SK-N-MC (cell line): ENCODE measurements around the gene CTTNBP2NL.
"Not testable (repeated sequence)": the region's sequence is repeated elsewhere in the genome, so short reads cannot be mapped to it uniquely, and the experiment has no call there.

Experiments
- DNase-seq: peaks from one replicate; pipeline ENCODE4 v3.0.0-alpha.2; 2011; ENCODE audit warnings: low read depth, low spot score
- H3K27ac ChIP-seq: fragments of 200-600 bp; sonication (generic); 2 replicates; pipeline ENCODE4 v1.5.1; 2016; ENCODE audit warnings: mixed run types
- H3K36me3 ChIP-seq: fragments of 200-600 bp; sonication (generic); 2 replicates; pipeline ENCODE4 v1.6.1; 2017; ENCODE audit warnings: antibody characterized with exemption, low read length, mixed read lengths; ENCODE audit not compliant: insufficient read depth
- H3K4me3 ChIP-seq: fragments of 200-600 bp; sonication (generic); 2 replicates; pipeline ENCODE4 v1.5.1; 2016
- H3K9ac ChIP-seq: fragments of 200-600 bp; sonication (generic); 2 replicates; pipeline ENCODE4 v1.8.0; 2017; ENCODE audit warnings: mixed run types, mixed read lengths; ENCODE audit not compliant: insufficient read length
- H3K9me3 ChIP-seq: fragments of 200-600 bp; sonication (generic); 2 replicates; pipeline ENCODE4 v1.6.1; 2017; ENCODE audit warnings: low read depth, mild to moderate bottlenecking, antibody characterized with exemption, low read length, moderate library complexity, mixed read lengths
- EZH2 ChIP-seq: fragments of 200-600 bp; sonication (generic); IDR thresholded peaks from one replicate; pipeline ENCODE4 v1.6.1; 2017; ENCODE audit warnings: antibody characterized with exemption
- FOXP2 ChIP-seq: optimal IDR thresholded peaks from 2 replicates; pipeline ENCODE3; 2011; ENCODE audit warnings: mild to moderate bottlenecking, moderate library complexity; ENCODE audit not compliant: insufficient read depth; ENCODE audit errors: extremely low read length, control extremely low read depth
- POLR2AphosphoS5 ChIP-seq: IDR thresholded peaks from 2 replicates; pipeline ENCODE4 v1.6.1; 2012; ENCODE audit warnings: mild to moderate bottlenecking, low read depth, low read length, borderline replicate concordance

CTTNBP2NL gene

GRCh38 chr1:112390775-112391602 lies 5.0 kb upstream of the CTTNBP2NL start:
- TF ChIP-seq EZH2 (no peak), FOXP2 (no peak), POLR2AphosphoS5 (no peak; the same call in 1 of the 2 replicates)
- Histone ChIP-seq H3K9ac (no peak overlapping the region), H3K27ac (no peak overlapping the region), H3K36me3 (no peaks in the 10 kb centered on the region), H3K9me3 (no peaks in the 10 kb centered on the region), H3K4me3 (peak overlapping the region; percentile 78)
- peak; percentile 77 for DNase-seq

- no peak overlapping the region for H3K9ac ChIP-seq
- H3K36me3 ChIP-seq = no peaks in the 10 kb centered on the region
- peak overlapping the region; percentile 78; the same call in 1 of the 2 replicates for H3K4me3 ChIP-seq
- no peak for TF ChIP-seq EZH2
- no peaks in the 10 kb centered on the region for H3K9me3 ChIP-seq
- H3K27ac ChIP-seq = no peak overlapping the region
- no peak for DNase-seq
Observed at GRCh38 chr1:112391603-112391940, 4.4 kb upstream of the CTTNBP2NL start.

GRCh38 chr1:112393631-112393974 lies 2.4 kb upstream of the CTTNBP2NL start:
- TF ChIP-seq POLR2AphosphoS5 = no peak
- TF ChIP-seq FOXP2 = no peak
- no peak for TF ChIP-seq EZH2
- DNase-seq = no peak
- H3K36me3 ChIP-seq = no peaks in the 10 kb centered on the region
- H3K27ac ChIP-seq = no peak overlapping the region
- H3K4me3 ChIP-seq = no peak overlapping the region
- no peaks in the 10 kb centered on the region for H3K9me3 ChIP-seq
- no peak overlapping the region for H3K9ac ChIP-seq

GRCh38 chr1:112394743-112395062 lies 1.3 kb upstream of the CTTNBP2NL start:
- Histone ChIP-seq H3K9me3 (no peaks in the 10 kb centered on the region), H3K9ac (no peak overlapping the region), H3K4me3 (no peak overlapping the region), H3K27ac (no peak overlapping the region), H3K36me3 (no peaks in the 10 kb centered on the region)
- TF ChIP-seq POLR2AphosphoS5 = no peak
- TF ChIP-seq EZH2 = no peak
- TF ChIP-seq FOXP2 = no peak
- no peak for DNase-seq

- Histone ChIP-seq H3K9me3 (no peaks in the 10 kb centered on the region), H3K27ac (peak overlapping the region; percentile 78), H3K36me3 (no peaks in the 10 kb centered on the region), H3K9ac (peak overlapping the region; percentile 87), H3K4me3 (peak overlapping the region; percentile 88)
- TF ChIP-seq EZH2 (no peak), POLR2AphosphoS5 (no peak), FOXP2 (no peak)
- no peak for DNase-seq
Observed at GRCh38 chr1:112395256-112395820, 676 bp upstream of the CTTNBP2NL start.

GRCh38 chr1:112396653-112397471 lies 848 bp downstream of the CTTNBP2NL start:
- Histone ChIP-seq H3K36me3 (no peaks in the 10 kb centered on the region), H3K4me3 (peak overlapping the region; percentile 88), H3K9me3 (no peaks in the 10 kb centered on the region), H3K27ac (no peak overlapping the region), H3K9ac (peak overlapping the region; percentile 79)
- no peak for TF ChIP-seq POLR2AphosphoS5
- no peak for TF ChIP-seq FOXP2
- no peak for TF ChIP-seq EZH2
- no peak for DNase-seq

- Histone ChIP-seq H3K36me3 (no peaks in the 10 kb centered on the region), H3K9me3 (no peaks in the 10 kb centered on the region), H3K4me3 (no peak overlapping the region), H3K27ac (no peak overlapping the region), H3K9ac (no peak overlapping the region)
- no peak for DNase-seq
- TF ChIP-seq FOXP2 = no peak
- TF ChIP-seq EZH2 = no peak
- TF ChIP-seq POLR2AphosphoS5 = no peak
Observed at GRCh38 chr1:112397841-112398240, 1.8 kb downstream of the CTTNBP2NL start.

GRCh38 chr1:112399456-112399855 lies 3.4 kb downstream of the CTTNBP2NL start:
- TF ChIP-seq EZH2 (no peak), FOXP2 (no peak), POLR2AphosphoS5 (no peak)
- no peak overlapping the region for H3K4me3 ChIP-seq
- no peak overlapping the region for H3K9ac ChIP-seq
- H3K36me3 ChIP-seq = peaks cover 4% of the 10 kb centered on the region; the same call in 1 of the 2 replicates
- no peak overlapping the region for H3K27ac ChIP-seq
- no peaks in the 10 kb centered on the region for H3K9me3 ChIP-seq
- DNase-seq = no peak

- not testable (repeated sequence) for H3K9me3 ChIP-seq, H3K9ac ChIP-seq, DNase-seq, H3K36me3 ChIP-seq, H3K4me3 ChIP-seq, H3K27ac ChIP-seq
Observed at GRCh38 chr1:112400706-112401105, 4.7 kb downstream of the CTTNBP2NL start.
